HCT116 (cell line): Measurements from ENCODE around the gene POU2AF1.

ENCODE experiments used
- ATF3 ChIP-seq: IDR thresholded peaks from 2 replicates; pipeline ENCODE4 v1.6.1; 2012
- CBX3 ChIP-seq: IDR thresholded peaks from 2 replicates; pipeline ENCODE4 v1.6.1; 2012; ENCODE audit warnings: low read depth
- CTCF ChIP-seq, 3 experiments: fragments of 200-600 bp in 1 of 3; sonication (generic) in 1 of 3; IDR thresholded peaks in 2 of 3; conservative IDR thresholded peaks in 1 of 3; 2 replicates each; pipeline ENCODE4 v1.5.1; 2012 to 2017; ENCODE audit warnings: low read depth in 2 of 3, low read length in 2 of 3, antibody characterized with exemption in 1 of 3, borderline replicate concordance in 1 of 3, control low read depth in 1 of 3, mild to moderate bottlenecking in 1 of 3, mixed read lengths in 1 of 3, mixed run types in 1 of 3, moderate library complexity in 1 of 3; ENCODE audit not compliant: insufficient read depth in 1 of 3
- ELF1 ChIP-seq: IDR thresholded peaks from 2 replicates; pipeline ENCODE4 v1.6.1; 2012; ENCODE audit warnings: low read depth, borderline replicate concordance
- EZH2 ChIP-seq: fragments of 200-600 bp; sonication (generic); IDR thresholded peaks from 2 replicates; pipeline ENCODE4 v1.6.1; 2017; ENCODE audit warnings: antibody characterized with exemption, mixed run types
- EZH2phosphoT487 ChIP-seq: fragments of 200-600 bp; IDR thresholded peaks from 2 replicates; pipeline ENCODE4 v1.6.1; 2018; ENCODE audit warnings: antibody characterized with exemption, borderline replicate concordance
- MAX ChIP-seq: IDR thresholded peaks from 2 replicates; pipeline ENCODE4 v1.6.1; 2012
- POLR2AphosphoS5 ChIP-seq: IDR thresholded peaks from 2 replicates; pipeline ENCODE4 v1.6.1; 2011; ENCODE audit warnings: mild to moderate bottlenecking, low read depth, low read length, moderate library complexity
- RAD21 ChIP-seq: IDR thresholded peaks from 2 replicates; pipeline ENCODE4 v1.6.1; 2012; ENCODE audit warnings: low read depth, mild to moderate bottlenecking
- SIN3A ChIP-seq: IDR thresholded peaks from 2 replicates; pipeline ENCODE4 v1.6.1; 2012; ENCODE audit warnings: low read depth
- SRF ChIP-seq: IDR thresholded peaks from 2 replicates; pipeline ENCODE4 v1.6.1; 2012; ENCODE audit warnings: low read depth
- YY1 ChIP-seq: IDR thresholded peaks from 2 replicates; pipeline ENCODE4 v1.6.1; 2011; ENCODE audit warnings: low read length, low read depth, moderate library complexity, mild to moderate bottlenecking; ENCODE audit not compliant: insufficient replicate concordance; ENCODE audit errors: extremely low read depth

GRCh38 chr11:111406589-111406988, 27.5 kb upstream of the POU2AF1 start:
- TF ChIP-seq CTCF (IDR thresholded peaks at IDR 0.05 in 2 of 3, conservative IDR thresholded peaks at IDR 0.05 in 1 of 3; ENCODE audit: borderline replicate concordance in 1 of 3, insufficient read depth in 1 of 3, low read depth in 2 of 3, low read length in 2 of 3), result no peak
- TF ChIP-seq POLR2AphosphoS5, result no peak
- TF ChIP-seq EZH2, result no peak
- no peak for TF ChIP-seq EZH2phosphoT487
- TF ChIP-seq YY1, result no peak
- TF ChIP-seq SIN3A, result no peak
- no peak for TF ChIP-seq CBX3
- TF ChIP-seq ELF1, result no peak
- TF ChIP-seq ATF3, result no peak
- TF ChIP-seq SRF, result no peak
- no peak for TF ChIP-seq MAX
- no peak for TF ChIP-seq RAD21
